Measurements from ENCODE around the gene TSKU.

TSKU gene

GRCh38 chr11:76796511-76797198 is 13.5 kb downstream of the TSKU start:
- no peak for DNase-seq (ENCODE audit: low read depth in 1 of 2, low spot score in 1 of 2)
- Histone ChIP-seq H3K27ac (replicated peaks) (no peak overlapping the region), H3K4me3 (replicated peaks; ENCODE audit: insufficient read depth, low read length) (no peak overlapping the region), H3K27me3 (ENCODE audit: insufficient read depth, poor library complexity, severe bottlenecking) (no peaks in the 10 kb centered on the region)
- TF ChIP-seq GABPA (IDR thresholded peaks at IDR 0.05; ENCODE audit: low read depth) (no peak), POLR2AphosphoS5 (IDR thresholded peaks at IDR 0.05; ENCODE audit: low read depth) (no peak), SPI1 (IDR thresholded peaks at IDR 0.05; ENCODE audit: borderline replicate concordance, low read depth) (no peak), REST (IDR thresholded peaks at IDR 0.05; ENCODE audit: insufficient replicate concordance, low read depth) (no peak), CTCF (IDR thresholded peaks at IDR 0.05; ENCODE audit: insufficient read depth, low read length) (no peak)

- DNase-seq (ENCODE audit: low read depth in 1 of 2, low spot score in 1 of 2) = no peak
- Histone ChIP-seq H3K4me3 (replicated peaks; ENCODE audit: insufficient read depth, low read length) (no peak overlapping the region), H3K27me3 (ENCODE audit: insufficient read depth, poor library complexity, severe bottlenecking) (no peaks in the 10 kb centered on the region), H3K27ac (replicated peaks) (no peak overlapping the region)
- TF ChIP-seq SPI1 (IDR thresholded peaks at IDR 0.05; ENCODE audit: borderline replicate concordance, low read depth) (no peak), GABPA (IDR thresholded peaks at IDR 0.05; ENCODE audit: low read depth) (no peak), CTCF (IDR thresholded peaks at IDR 0.05; ENCODE audit: insufficient read depth, low read length) (no peak), REST (IDR thresholded peaks at IDR 0.05; ENCODE audit: insufficient replicate concordance, low read depth) (no peak), POLR2AphosphoS5 (IDR thresholded peaks at IDR 0.05; ENCODE audit: low read depth) (no peak)
Observed at GRCh38 chr11:76797341-76798201, 14.4 kb downstream of the TSKU start.

- TF ChIP-seq GABPA (IDR thresholded peaks at IDR 0.05; ENCODE audit: low read depth) (no peak), POLR2AphosphoS5 (IDR thresholded peaks at IDR 0.05; ENCODE audit: low read depth) (no peak), CTCF (IDR thresholded peaks at IDR 0.05; ENCODE audit: insufficient read depth, low read length) (no peak), SPI1 (IDR thresholded peaks at IDR 0.05; ENCODE audit: borderline replicate concordance, low read depth) (no peak), REST (IDR thresholded peaks at IDR 0.05; ENCODE audit: insufficient replicate concordance, low read depth) (no peak)
- Histone ChIP-seq H3K27ac (replicated peaks) (no peak overlapping the region), H3K4me3 (replicated peaks; ENCODE audit: insufficient read depth, low read length) (no peak overlapping the region)
Observed at GRCh38 chr11:76798202-76798581, 15.0 kb downstream of the TSKU start.

More at GRCh38 chr11:76798202-76798581, 15.0 kb downstream of the TSKU start:
- H3K27me3 ChIP-seq (ENCODE audit: insufficient read depth, poor library complexity, severe bottlenecking) = no peaks in the 10 kb centered on the region
- DNase-seq (ENCODE audit: low read depth in 1 of 2, low spot score in 1 of 2) = no peak
